ENCODE results near the gene KRT7.

DNA sequence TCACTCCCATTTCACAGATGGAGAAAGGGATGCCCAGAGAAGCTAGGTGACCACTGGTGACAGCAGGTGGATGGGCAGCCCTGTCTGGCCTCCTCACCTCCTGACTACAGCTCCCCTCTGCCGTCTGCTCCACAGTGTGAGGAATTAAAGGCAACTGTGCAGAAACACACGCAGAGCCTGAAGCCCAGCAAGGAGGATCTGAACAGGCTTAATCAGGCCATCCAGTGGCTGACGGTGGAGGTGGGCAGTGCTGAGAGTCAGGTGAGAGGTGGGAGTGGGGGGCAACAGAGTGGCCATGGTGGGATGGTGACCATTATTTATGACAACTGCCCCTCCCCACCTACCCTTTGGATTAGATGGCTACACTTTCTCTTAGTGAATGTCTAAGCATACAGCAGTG lies 42.6 kb downstream of the KRT7 start:
- no peak for TF ChIP-seq YY1 (IDR thresholded peaks at IDR 0.05)
- TF ChIP-seq HNF4A (conservative IDR thresholded peaks at IDR 0.05) = no peak

Measured in liver (tissue), 2 donors.